ENCODE results near the gene OR2W3. TPM values are rescaled to one million over a fixed set of nuclear protein-coding genes. Genes with fewer than 3 reads are reported as not detected.

OR2W3 gene
- total RNA-seq: under 1 TPM in 1 of 4 donors, not detected in 3; 0.49 TPM

- Histone ChIP-seq H3K9me3 (no peaks in the 10 kb centered on the region), H3K4me3 (no peak within 1 kb of the TSS), H3K4me1 (no peaks in the 10 kb centered on the region), H3K27me3 (no peaks in the 10 kb centered on the region), H3K27ac (no peak within 1 kb of the TSS), H3K36me3 (no peaks in the 10 kb centered on the region)
- no peak for DNase-seq
- intact Hi-C loops (cut with DNase I; ENCODE audit: low total_unique reads): no loop called here
- TF ChIP-seq POLR2A (IDR thresholded peaks at IDR 0.05) (no peak), CTCF (IDR thresholded peaks at IDR 0.05) (no peak)
These were observed at the start of gene OR2W3 for GRCh38 chr1:247895163-247895637. Gene OR2W3 (plus strand): TSS chr1:247895587. CDS start chr1:247895587, 0 bp downstream.

GRCh38 chr1:247845693-247846017, 49.7 kb upstream of the OR2W3 start:
- Histone ChIP-seq H3K36me3 (no peaks in the 10 kb centered on the region), H3K4me1 (no peaks in the 10 kb centered on the region), H3K27ac (no peak overlapping the region), H3K9me3 (no peaks in the 10 kb centered on the region), H3K4me3 (no peak overlapping the region), H3K27me3 (no peaks in the 10 kb centered on the region)
- TF ChIP-seq CTCF (IDR thresholded peaks at IDR 0.05) (no peak), POLR2A (IDR thresholded peaks at IDR 0.05) (no peak)
- no peak for DNase-seq
- intact Hi-C loops (cut with DNase I; ENCODE audit: low total_unique reads): no loop called here

GRCh38 chr1:247848346-247848745, 47.0 kb upstream of the OR2W3 start:
- no peak for DNase-seq
- intact Hi-C loops (cut with DNase I; ENCODE audit: low total_unique reads): no loop called here
- H3K27ac ChIP-seq: no peak overlapping the region
- H3K4me1 ChIP-seq: no peaks in the 10 kb centered on the region
- H3K36me3 ChIP-seq: no peaks in the 10 kb centered on the region
- no peak overlapping the region for H3K4me3 ChIP-seq
- H3K27me3 ChIP-seq: no peaks in the 10 kb centered on the region
- no peaks in the 10 kb centered on the region for H3K9me3 ChIP-seq
- TF ChIP-seq POLR2A (IDR thresholded peaks at IDR 0.05) (no peak), CTCF (IDR thresholded peaks at IDR 0.05) (no peak)

GRCh38 chr1:247849616-247850015, 45.8 kb upstream of the OR2W3 start:
- TF ChIP-seq POLR2A (IDR thresholded peaks at IDR 0.05): no peak
- TF ChIP-seq CTCF (IDR thresholded peaks at IDR 0.05): no peak
- H3K4me3 ChIP-seq: no peak overlapping the region
- no peaks in the 10 kb centered on the region for H3K36me3 ChIP-seq
- no peak overlapping the region for H3K27ac ChIP-seq
- H3K4me1 ChIP-seq: no peaks in the 10 kb centered on the region
- H3K9me3 ChIP-seq: no peaks in the 10 kb centered on the region
- DNase-seq: no peak
- intact Hi-C loops (cut with DNase I; ENCODE audit: low total_unique reads): no loop called here
- H3K27me3 ChIP-seq: no peaks in the 10 kb centered on the region

GRCh38 chr1:247854899-247855545, 40.4 kb upstream of the OR2W3 start:
- no peaks in the 10 kb centered on the region for H3K36me3 ChIP-seq
- H3K27ac ChIP-seq: no peak overlapping the region
- DNase-seq: no peak
- H3K9me3 ChIP-seq: no peaks in the 10 kb centered on the region
- no peaks in the 10 kb centered on the region for H3K27me3 ChIP-seq
- no peaks in the 10 kb centered on the region for H3K4me1 ChIP-seq
- TF ChIP-seq CTCF (IDR thresholded peaks at IDR 0.05): no peak
- no peak for TF ChIP-seq POLR2A (IDR thresholded peaks at IDR 0.05)
- intact Hi-C loops (cut with DNase I; ENCODE audit: low total_unique reads): no loop called here
- H3K4me3 ChIP-seq: no peak overlapping the region
